Fibroblast of lung (primary cell): ENCODE results near the gene RNF167. TPM values are rescaled to one million over a fixed set of nuclear protein-coding genes. Genes with fewer than 3 reads are reported as not detected.

ENCODE experiments used
- DNase-seq, 2 donors: peaks; one replicate each; pipeline versions ENCODE4 v3.0.0 to v3.0.0-alpha.2; 2010; ENCODE audit warnings: low read depth in 2 of 2
- H2AFZ ChIP-seq: 2 replicates; pipeline ENCODE4 v1.5.1; 2012; ENCODE audit warnings: low read length, control low read depth, inconsistent platforms
- H3K27ac ChIP-seq: 2 replicates; pipeline ENCODE4 v1.5.1; 2011; ENCODE audit warnings: low read length, control low read depth; ENCODE audit not compliant: insufficient read depth
- H3K27me3 ChIP-seq: 2 replicates; pipeline ENCODE4 v1.5.1; 2011; ENCODE audit warnings: mild to moderate bottlenecking, low read length; ENCODE audit not compliant: control insufficient read depth, insufficient read depth
- H3K36me3 ChIP-seq: 2 replicates; pipeline ENCODE4 v1.5.1; 2011; ENCODE audit warnings: low read length; ENCODE audit not compliant: control insufficient read depth, insufficient read depth
- H3K4me1 ChIP-seq: 2 replicates; pipeline ENCODE4 v1.5.1; 2011; ENCODE audit warnings: low read length; ENCODE audit not compliant: control insufficient read depth, insufficient read depth; ENCODE audit errors: extremely low read depth
- H3K4me2 ChIP-seq: 2 replicates; pipeline ENCODE4 v1.5.1; 2011; ENCODE audit warnings: low read length, control low read depth; ENCODE audit not compliant: insufficient read depth; ENCODE audit errors: extremely low read depth
- H3K4me3 ChIP-seq, 4 experiments: fragments of 200-600 bp in 1 of 4; sonication (generic) in 1 of 4; replicated peaks in 1 of 4; 2 replicates each; pipeline ENCODE4 v1.5.1; 2011 to 2016; ENCODE audit warnings: low read length in 4 of 4, low read depth in 3 of 4, mild to moderate bottlenecking in 3 of 4, control low read depth in 2 of 4, inconsistent platforms in 1 of 4, mixed read lengths in 1 of 4; ENCODE audit not compliant: insufficient read depth in 1 of 4; ENCODE audit errors: control extremely low read depth in 1 of 4
- H3K79me2 ChIP-seq: 2 replicates; pipeline ENCODE4 v1.5.1; 2012; ENCODE audit warnings: mild to moderate bottlenecking, low read length, inconsistent platforms; ENCODE audit not compliant: control insufficient read depth, insufficient read depth
- H3K9ac ChIP-seq: 2 replicates; pipeline ENCODE4 v1.5.1; 2011; ENCODE audit warnings: mild to moderate bottlenecking, low read length, control low read depth; ENCODE audit not compliant: insufficient read depth
- H3K9me3 ChIP-seq: 2 replicates; pipeline ENCODE4 v1.5.1; 2012; ENCODE audit warnings: low read depth, low read length; ENCODE audit not compliant: control insufficient read depth, insufficient read depth
- H4K20me1 ChIP-seq: 2 replicates; pipeline ENCODE4 v1.5.1; 2011; ENCODE audit warnings: low read length; ENCODE audit not compliant: control insufficient read depth, insufficient read depth; ENCODE audit errors: extremely low read depth
- CTCF ChIP-seq, 2 donors: IDR thresholded peaks in 1 of 2; conservative IDR thresholded peaks in 1 of 2; 1 replicate in 1 of 2; 2 replicates in 1 of 2; pipeline ENCODE4 v1.5.1; 2011 to 2012; ENCODE audit warnings: low read length in 2 of 2, control low read depth in 1 of 2, inconsistent platforms in 1 of 2, low read depth in 1 of 2, mild to moderate bottlenecking in 1 of 2
- EZH2 ChIP-seq: IDR thresholded peaks from 2 replicates; pipeline ENCODE4 v1.5.1; 2012; ENCODE audit warnings: low read length, control low read depth, mild to moderate bottlenecking; ENCODE audit errors: missing control alignments
- polyA plus RNA-seq, 2 donors: library from polyadenylated mRNA; depleted of rRNA in 1 of 2; stranded (reverse) in 1 of 2; unstranded in 1 of 2; fragments of >200 nt; gene quantifications; 2 replicates each; pipeline ENCODE4 v1.2.1, GENCODE V29; 2011 to 2012; ENCODE audit warnings: missing spikeins in 1 of 2
- total RNA-seq: library from RNA; depleted of rRNA; stranded (reverse); fragments of >200 nt; gene quantifications from 2 replicates; pipeline ENCODE4 v1.2.1, GENCODE V29; 2014

RNF167 gene
- total and polyA plus RNA-seq, 2 donors (not counting 1 experiment from before 2014, with no cell fraction given): 22.8 to 52.6 TPM

GRCh38 chr17:4965311-4965986 lies 25.4 kb downstream of the RNF167 start:
- Histone ChIP-seq H3K4me3 (no peak overlapping the region), H2AFZ (no peak overlapping the region), H3K36me3 (peaks cover 3% of the 10 kb centered on the region), H3K4me1 (peaks cover 19% of the 10 kb centered on the region), H3K4me2 (no peak overlapping the region), H3K79me2 (peaks cover 15% of the 10 kb centered on the region), H3K9ac (no peak overlapping the region), H3K27me3 (no peaks in the 10 kb centered on the region), H3K27ac (no peak overlapping the region), H4K20me1 (no peaks in the 10 kb centered on the region), H3K9me3 (no peaks in the 10 kb centered on the region)
- no peak for DNase-seq
- TF ChIP-seq CTCF (conservative IDR thresholded peaks at IDR 0.05 in 1 of 2, IDR thresholded peaks at IDR 0.05 in 1 of 2; ENCODE audit: low read depth in 1 of 2, low read length in 2 of 2) (no peak), EZH2 (no peak)

- peak overlapping the region; percentile 100 for H3K4me2 ChIP-seq
- no peak overlapping the region for H2AFZ ChIP-seq
- H4K20me1 ChIP-seq: no peaks in the 10 kb centered on the region
- H3K4me3 ChIP-seq: peak overlapping the region; percentile 71 to 87 (median 86)
- H3K9me3 ChIP-seq: no peaks in the 10 kb centered on the region
- no peak for TF ChIP-seq EZH2
- peak overlapping the region; percentile 88 for H3K9ac ChIP-seq
- H3K79me2 ChIP-seq: peaks cover 15% of the 10 kb centered on the region
- DNase-seq: peak; percentile 100
- H3K36me3 ChIP-seq: peaks cover 6% of the 10 kb centered on the region
- no peaks in the 10 kb centered on the region for H3K27me3 ChIP-seq
- peak overlapping the region; percentile 97 for H3K27ac ChIP-seq
- H3K4me1 ChIP-seq: peaks cover 19% of the 10 kb centered on the region
These were observed 26.9 kb downstream of the RNF167 start for GRCh38 chr17:4966844-4967538.

GRCh38 chr17:4967539-4968485 lies 27.7 kb downstream of the RNF167 start, which contains the start of gene SPAG7:
SPAG7 (minus strand) TSS chr17:4967817; CDS start chr17:4967804, 13 bp downstream.
- Histone ChIP-seq H3K4me3 (peak within 1 kb of the TSS; percentile 71 to 87 (median 86)), H3K9ac (peak within 1 kb of the TSS; percentile 88), H2AFZ (peak within 1 kb of the TSS; percentile 49), H3K79me2 (peaks cover 15% of the 10 kb centered on the region), H4K20me1 (no peaks in the 10 kb centered on the region), H3K4me1 (peaks cover 19% of the 10 kb centered on the region), H3K36me3 (peaks cover 6% of the 10 kb centered on the region), H3K9me3 (no peaks in the 10 kb centered on the region), H3K4me2 (peak within 1 kb of the TSS; percentile 100), H3K27ac (peak within 1 kb of the TSS; percentile 97), H3K27me3 (no peaks in the 10 kb centered on the region)
- peak; percentile 97 to 99 for DNase-seq
- TF ChIP-seq CTCF (conservative IDR thresholded peaks at IDR 0.05 in 1 of 2, IDR thresholded peaks at IDR 0.05 in 1 of 2; ENCODE audit: low read depth in 1 of 2, low read length in 2 of 2): no peak
- TF ChIP-seq EZH2: no peak
